HepG2 (cell line): ENCODE results near the gene TTC6. TPM values are rescaled to one million over a fixed set of nuclear protein-coding genes. Genes with fewer than 3 reads are reported as not detected.

Experiments
- CHD4 ChIP-seq: fragments of 200-600 bp; sonication (generic); IDR thresholded peaks from 2 replicates; pipeline ENCODE4 v1.7.0; 2017; ENCODE audit warnings: mild to moderate bottlenecking, low read length, borderline replicate concordance
- GFI1 ChIP-seq: sonication (generic); formaldehyde crosslinking; IDR thresholded peaks from 2 replicates; pipeline ENCODE4 v1.5.0; 2020; ENCODE audit warnings: missing genetic modification reagents, mild to moderate bottlenecking, borderline replicate concordance
- HOMEZ ChIP-seq: IDR thresholded peaks from 2 replicates; pipeline ENCODE4 v1.6.1; 2016; ENCODE audit warnings: low read depth
- HOXA7 ChIP-seq: sonication (generic); formaldehyde crosslinking; IDR thresholded peaks from 2 replicates; pipeline ENCODE4 v1.8.1; 2022; ENCODE audit warnings: mild to moderate bottlenecking, missing genetic modification reagents, moderate library complexity
- KDM4B ChIP-seq: sonication (generic); formaldehyde crosslinking; IDR thresholded peaks from 2 replicates; pipeline ENCODE4 v1.4.0; 2020; ENCODE audit warnings: missing genetic modification reagents
- LBX2 ChIP-seq: sonication (generic); formaldehyde crosslinking; IDR thresholded peaks from 2 replicates; pipeline ENCODE4 v1.5.0; 2020; ENCODE audit warnings: missing genetic modification reagents, mild to moderate bottlenecking, borderline replicate concordance
- MXD1 ChIP-seq: sonication (generic); formaldehyde crosslinking; IDR thresholded peaks from 2 replicates; pipeline ENCODE4 v1.4.0; 2020; ENCODE audit warnings: mild to moderate bottlenecking, missing genetic modification reagents
- MYNN ChIP-seq: sonication (generic); formaldehyde crosslinking; IDR thresholded peaks from 2 replicates; pipeline ENCODE4 v1.4.0; 2020; ENCODE audit warnings: mild to moderate bottlenecking, low read depth, missing genetic modification reagents
- NR1H2 ChIP-seq: sonication (generic); formaldehyde crosslinking; IDR thresholded peaks from 2 replicates; pipeline ENCODE4 v1.8.1; 2022; ENCODE audit warnings: low read depth, missing genetic modification reagents, borderline replicate concordance
- PAXIP1 ChIP-seq: sonication (generic); formaldehyde crosslinking; conservative IDR thresholded peaks from 2 replicates; pipeline ENCODE4 v1.4.0; 2020; ENCODE audit warnings: mild to moderate bottlenecking, missing genetic modification reagents, moderate library complexity
- TCF12 ChIP-seq, 2 experiments: fragments of 450-650 bp in 1 of 2; sonication (generic) in 1 of 2; formaldehyde crosslinking in 1 of 2; IDR thresholded peaks; 2 replicates each; pipeline versions ENCODE4 v1.6.1 to v1.8.0; 2017 to 2022; ENCODE audit warnings: antibody characterized with exemption in 1 of 2, mild to moderate bottlenecking in 1 of 2, missing genetic modification reagents in 1 of 2, moderate library complexity in 1 of 2
- ZNF367 ChIP-seq: sonication (generic); formaldehyde crosslinking; IDR thresholded peaks from 2 replicates; pipeline ENCODE4 v1.4.0; 2020; ENCODE audit warnings: missing genetic modification reagents, borderline replicate concordance
- ZNF550 ChIP-seq: sonication (generic); formaldehyde crosslinking; IDR thresholded peaks from 2 replicates; pipeline ENCODE4 v1.4.0; 2020; ENCODE audit warnings: mild to moderate bottlenecking, missing genetic modification reagents, borderline replicate concordance
- ZNF574 ChIP-seq: sonication (generic); formaldehyde crosslinking; IDR thresholded peaks from 2 replicates; pipeline ENCODE4 v1.4.0; 2020; ENCODE audit warnings: missing genetic modification reagents
- ZNF747 ChIP-seq: sonication (generic); formaldehyde crosslinking; IDR thresholded peaks from 2 replicates; pipeline ENCODE4 v1.8.1; 2023; ENCODE audit warnings: missing genetic modification reagents, mild to moderate bottlenecking, borderline replicate concordance
- ZNF749 ChIP-seq: sonication (generic); formaldehyde crosslinking; IDR thresholded peaks from 2 replicates; pipeline ENCODE4 v1.8.0; 2022; ENCODE audit warnings: mild to moderate bottlenecking, missing genetic modification reagents, moderate library complexity, borderline replicate concordance
- ZNF784 ChIP-seq: sonication (generic); formaldehyde crosslinking; IDR thresholded peaks from 2 replicates; pipeline ENCODE4 v1.5.1; 2020; ENCODE audit warnings: missing genetic modification reagents, mild to moderate bottlenecking, borderline replicate concordance
- polyA plus RNA-seq, 8 experiments: library from polyadenylated mRNA; depleted of rRNA in 3 of 8; stranded (reverse) in 7 of 8; unstranded in 1 of 8; fragments of >200 nt; fragmentation: Illumina TruSeq in 4 of 8; extraction: Trizol in 4 of 8; gene quantifications; 2 replicates each; pipeline versions ENCODE4 v1.2.1 to v1.2.3, GENCODE V29; 2011 to 2016; ENCODE audit warnings: low read depth in 4 of 8, missing spikeins in 1 of 8, mixed read lengths in 1 of 8; ENCODE audit not compliant: insufficient read depth in 1 of 8
- total RNA-seq, 5 experiments: library from RNA; depleted of rRNA; stranded (reverse); fragments of >200 nt; fragmentation: Illumina TruSeq; extraction: Trizol; gene quantifications; 2 replicates each; pipeline ENCODE4 v1.2.3, GENCODE V29; 2016; ENCODE audit warnings: low read depth in 1 of 5

TTC6 gene
- total and polyA plus RNA-seq, 2 of the 13 experiments (the other 11 are each of a cell fraction or from before 2014, with no cell fraction given) = 9.3 to 27.4 TPM

- peak; percentile 89 for TF ChIP-seq ZNF784 (CRISPR knock-in tag)
- TF ChIP-seq ZNF367 (CRISPR knock-in tag) = peak; percentile 77; the same call in 1 of the 2 replicates
- peak; percentile 78; the same call in 1 of the 2 replicates for TF ChIP-seq KDM4B (CRISPR knock-in tag)
- 0 out of 2 replicates have a peak, but pooled peaks have one; percentile 76 for TF ChIP-seq ZNF550 (CRISPR knock-in tag)
- TF ChIP-seq ZNF574 (CRISPR knock-in tag) = peak; percentile 67
- TF ChIP-seq ZNF747 = peak; percentile 54; the same call in 1 of the 2 replicates
- 0 out of 2 replicates have a peak, but pooled peaks have one; percentile 12 for TF ChIP-seq CHD4
- TF ChIP-seq LBX2 = 0 out of 2 replicates have a peak, but pooled peaks have one; percentile 43
- peak; percentile 84; the same call in 1 of the 2 replicates for TF ChIP-seq MXD1 (CRISPR knock-in tag)
- peak; percentile 16; the same call in 1 of the 2 replicates for TF ChIP-seq HOMEZ (CRISPR knock-in tag)
- TF ChIP-seq GFI1 (CRISPR knock-in tag) = peak; percentile 74
- no peak for TF ChIP-seq HOXA7
- TF ChIP-seq PAXIP1 (CRISPR knock-in tag) = peak; percentile 33; the same call in 1 of the 2 replicates
- TF ChIP-seq ZNF749 (CRISPR knock-in tag) = peak; percentile 56; the same call in 1 of the 2 replicates
- no peak for TF ChIP-seq TCF12 (IDR thresholded peaks at IDR 0.05)
- peak; percentile 72; the same call in 1 of the 2 replicates for TF ChIP-seq TCF12 (CRISPR knock-in tag; IDR thresholded peaks at IDR 0.05)
- peak; percentile 85 for TF ChIP-seq MYNN (CRISPR knock-in tag)
- TF ChIP-seq NR1H2 (CRISPR knock-in tag) = peak; percentile 85
Measured at GRCh38 chr14:37587881-37588666, 7.4 kb upstream of the TTC6 start (continued).
